ENCODE measurements around the gene CFC1.
"Not testable (repeated sequence)": the region's sequence is repeated elsewhere in the genome, so short reads cannot be mapped to it uniquely, and the experiment has no call there.

Gene CFC1

DNA sequence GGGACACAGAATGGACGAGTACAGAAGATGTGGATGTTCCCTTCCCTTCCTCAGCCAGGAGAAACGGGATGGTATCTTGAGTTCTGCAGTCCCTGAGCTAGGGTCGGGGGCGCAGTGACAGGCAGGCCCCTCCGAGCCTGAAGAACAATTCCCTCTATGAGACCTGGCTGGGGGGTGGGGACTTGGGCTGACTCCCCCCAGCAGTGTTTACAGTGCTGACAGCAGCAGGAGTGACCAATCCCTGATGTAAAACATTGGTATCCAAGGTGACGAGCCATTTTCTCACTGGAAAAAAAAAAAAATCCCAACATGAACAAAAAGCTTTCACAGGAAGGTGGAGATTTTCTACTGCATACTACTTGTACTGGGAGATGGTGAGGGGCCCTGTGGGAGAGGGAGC, at the start of gene CFC1:
TSS of gene CFC1 (minus strand) at position 183 of the 400 bp plus-strand sequence. CDS start 288 bp downstream, outside the sequence.
- not testable (repeated sequence) for H3K4me3 ChIP-seq (ENCODE audit: low read length in 2 of 2); H3K27ac ChIP-seq (ENCODE audit: low read depth in 2 of 2, low read length in 2 of 2); H3K9me3 ChIP-seq (ENCODE audit: control insufficient read depth in 2 of 2, low read length in 2 of 2); H3K36me3 ChIP-seq (ENCODE audit: control insufficient read depth in 2 of 2, insufficient read depth in 2 of 2, low read length in 2 of 2); H3K27me3 ChIP-seq (ENCODE audit: control insufficient read depth in 2 of 2, insufficient read depth in 2 of 2, low read length in 2 of 2); H3K9ac ChIP-seq (ENCODE audit: low read depth in 1 of 2, low read length in 2 of 2); H3K4me1 ChIP-seq (ENCODE audit: control insufficient read depth in 2 of 2, insufficient read depth in 2 of 2, low read length in 2 of 2)

DNA sequence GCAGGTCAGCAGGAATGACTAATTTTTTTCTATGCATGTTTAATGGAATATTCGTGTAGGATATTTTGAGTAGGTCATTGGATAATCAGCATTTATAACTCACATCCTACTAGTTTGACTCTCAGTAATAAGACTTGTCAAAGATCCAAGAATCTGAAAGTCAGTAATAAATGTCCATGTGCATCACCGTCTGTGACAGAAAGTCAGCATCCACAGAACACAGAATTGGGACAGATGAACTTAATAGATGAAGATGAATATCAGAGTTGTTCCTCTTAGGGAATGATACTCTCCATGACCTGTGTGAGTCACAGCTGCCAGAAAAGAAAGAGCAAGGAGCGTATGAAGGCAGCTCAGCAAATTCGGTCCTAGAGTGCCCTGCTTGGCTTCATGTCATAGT, 42.3 kb upstream of the CFC1 start:
- not testable (repeated sequence) for H3K27ac ChIP-seq (ENCODE audit: low read depth in 2 of 2, low read length in 2 of 2); H3K9ac ChIP-seq (ENCODE audit: low read depth in 1 of 2, low read length in 2 of 2); H3K4me3 ChIP-seq (ENCODE audit: low read length in 2 of 2); H3K9me3 ChIP-seq (ENCODE audit: control insufficient read depth in 2 of 2, low read length in 2 of 2); H3K36me3 ChIP-seq (ENCODE audit: control insufficient read depth in 2 of 2, insufficient read depth in 2 of 2, low read length in 2 of 2); H3K4me1 ChIP-seq (ENCODE audit: control insufficient read depth in 2 of 2, insufficient read depth in 2 of 2, low read length in 2 of 2); H3K27me3 ChIP-seq (ENCODE audit: control insufficient read depth in 2 of 2, insufficient read depth in 2 of 2, low read length in 2 of 2)

GRCh38 chr2:130638973-130639372, 39.6 kb upstream of the CFC1 start:
- not testable (repeated sequence) for H3K4me3 ChIP-seq (ENCODE audit: low read length in 2 of 2); H3K36me3 ChIP-seq (ENCODE audit: control insufficient read depth in 2 of 2, insufficient read depth in 2 of 2, low read length in 2 of 2); H3K27me3 ChIP-seq (ENCODE audit: control insufficient read depth in 2 of 2, insufficient read depth in 2 of 2, low read length in 2 of 2); H3K4me1 ChIP-seq (ENCODE audit: control insufficient read depth in 2 of 2, insufficient read depth in 2 of 2, low read length in 2 of 2); H3K27ac ChIP-seq (ENCODE audit: low read depth in 2 of 2, low read length in 2 of 2); H3K9ac ChIP-seq (ENCODE audit: low read depth in 1 of 2, low read length in 2 of 2); H3K9me3 ChIP-seq (ENCODE audit: control insufficient read depth in 2 of 2, low read length in 2 of 2)

GRCh38 chr2:130628784-130629475, 29.6 kb upstream of the CFC1 start:
- not testable (repeated sequence) for H3K27me3 ChIP-seq (ENCODE audit: control insufficient read depth in 2 of 2, insufficient read depth in 2 of 2, low read length in 2 of 2); H3K27ac ChIP-seq (ENCODE audit: low read depth in 2 of 2, low read length in 2 of 2); H3K9ac ChIP-seq (ENCODE audit: low read depth in 1 of 2, low read length in 2 of 2); H3K4me3 ChIP-seq (ENCODE audit: low read length in 2 of 2); H3K4me1 ChIP-seq (ENCODE audit: control insufficient read depth in 2 of 2, insufficient read depth in 2 of 2, low read length in 2 of 2); H3K9me3 ChIP-seq (ENCODE audit: control insufficient read depth in 2 of 2, low read length in 2 of 2); H3K36me3 ChIP-seq (ENCODE audit: control insufficient read depth in 2 of 2, insufficient read depth in 2 of 2, low read length in 2 of 2)

DNA sequence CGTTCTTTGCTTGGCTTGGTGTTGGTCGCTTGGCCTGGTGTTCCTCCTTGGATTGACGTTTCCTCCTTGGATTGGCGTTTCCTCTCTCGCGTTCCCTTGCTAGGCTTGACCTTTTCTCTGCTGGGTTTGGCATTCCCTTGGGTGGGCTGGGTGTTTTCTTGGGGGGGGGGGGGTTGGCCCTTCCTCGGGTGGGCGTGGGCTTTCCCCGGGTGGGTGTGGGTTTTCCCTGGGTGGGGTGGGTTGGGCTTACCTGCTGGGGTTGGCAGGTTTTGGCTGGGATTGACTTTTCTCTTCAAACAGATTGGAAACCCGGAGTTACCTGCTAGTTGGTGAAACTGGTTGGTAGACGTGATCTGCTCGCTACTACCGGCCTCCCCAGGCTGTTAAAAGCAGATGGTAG, 11.8 kb upstream of the CFC1 start, which contains the start of gene POTEJ:
TSS of gene POTEJ (plus strand) at position 301 of the 400 bp plus-strand sequence. CDS start at position 394, 93 bp downstream.
- not testable (repeated sequence) for H3K4me1 ChIP-seq (ENCODE audit: control insufficient read depth in 2 of 2, insufficient read depth in 2 of 2, low read length in 2 of 2); H3K9ac ChIP-seq (ENCODE audit: low read depth in 1 of 2, low read length in 2 of 2); H3K27ac ChIP-seq (ENCODE audit: low read depth in 2 of 2, low read length in 2 of 2); H3K27me3 ChIP-seq (ENCODE audit: control insufficient read depth in 2 of 2, insufficient read depth in 2 of 2, low read length in 2 of 2); H3K4me3 ChIP-seq (ENCODE audit: low read length in 2 of 2); H3K36me3 ChIP-seq (ENCODE audit: control insufficient read depth in 2 of 2, insufficient read depth in 2 of 2, low read length in 2 of 2); H3K9me3 ChIP-seq (ENCODE audit: control insufficient read depth in 2 of 2, low read length in 2 of 2)

- H3K4me3 ChIP-seq (ENCODE audit: low read length in 2 of 2); H3K9ac ChIP-seq (ENCODE audit: low read depth in 1 of 2, low read length in 2 of 2); H3K27me3 ChIP-seq (ENCODE audit: control insufficient read depth in 2 of 2, insufficient read depth in 2 of 2, low read length in 2 of 2); H3K9me3 ChIP-seq (ENCODE audit: control insufficient read depth in 2 of 2, low read length in 2 of 2); H3K4me1 ChIP-seq (ENCODE audit: control insufficient read depth in 2 of 2, insufficient read depth in 2 of 2, low read length in 2 of 2); H3K36me3 ChIP-seq (ENCODE audit: control insufficient read depth in 2 of 2, insufficient read depth in 2 of 2, low read length in 2 of 2); H3K27ac ChIP-seq (ENCODE audit: low read depth in 2 of 2, low read length in 2 of 2): not testable (repeated sequence)
These were observed 11.1 kb upstream of the CFC1 start for GRCh38 chr2:130610486-130610885.

DNA sequence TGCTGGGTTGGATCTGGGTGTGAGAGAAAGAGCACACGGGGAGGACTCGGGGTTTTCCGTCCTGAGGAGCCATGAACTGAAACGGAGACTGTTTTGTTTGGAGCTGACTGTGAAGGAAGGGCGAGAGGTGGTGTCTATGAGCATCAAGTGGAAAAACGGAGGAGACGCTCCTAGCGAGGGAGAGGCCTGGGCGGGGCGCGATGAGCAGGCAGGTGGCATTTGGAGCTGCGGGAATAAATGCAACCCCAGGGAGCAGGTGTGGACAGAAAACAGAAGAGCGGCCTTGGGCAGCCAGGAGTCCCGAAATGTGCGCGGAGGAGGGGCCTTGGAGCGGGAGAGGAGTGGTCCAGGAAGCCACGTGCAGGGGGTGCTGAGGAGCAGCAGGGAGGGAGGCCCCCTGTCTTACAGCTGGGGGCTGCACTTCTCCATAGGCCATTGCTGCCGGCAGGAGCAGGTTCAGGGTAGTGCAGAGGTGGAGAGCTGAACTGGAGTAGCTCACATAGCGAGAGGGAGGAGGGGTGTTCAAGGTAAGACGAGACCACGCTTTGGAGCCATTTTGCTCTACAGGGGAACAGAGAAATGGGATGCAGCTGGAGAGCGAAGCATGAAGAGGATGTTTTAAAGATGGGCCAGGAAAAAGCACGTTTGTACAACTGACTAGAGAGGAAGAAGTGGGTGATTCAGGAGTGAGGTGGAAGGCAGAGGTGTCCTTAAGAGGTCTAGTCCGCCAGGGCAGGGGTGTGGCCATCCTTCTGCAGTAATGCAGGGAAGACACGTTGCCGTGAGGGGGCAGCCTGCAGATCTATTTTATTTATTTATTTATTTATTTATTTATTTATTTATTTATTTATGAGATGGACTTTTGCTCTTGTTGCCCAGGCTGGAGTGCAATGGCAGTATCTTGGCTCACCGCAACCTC, 9.9 kb upstream of the CFC1 start:
- H3K27ac ChIP-seq (ENCODE audit: low read depth in 2 of 2, low read length in 2 of 2); H3K9ac ChIP-seq (ENCODE audit: low read depth in 1 of 2, low read length in 2 of 2); H3K27me3 ChIP-seq (ENCODE audit: control insufficient read depth in 2 of 2, insufficient read depth in 2 of 2, low read length in 2 of 2); H3K9me3 ChIP-seq (ENCODE audit: control insufficient read depth in 2 of 2, low read length in 2 of 2); H3K4me3 ChIP-seq (ENCODE audit: low read length in 2 of 2); H3K4me1 ChIP-seq (ENCODE audit: control insufficient read depth in 2 of 2, insufficient read depth in 2 of 2, low read length in 2 of 2); H3K36me3 ChIP-seq (ENCODE audit: control insufficient read depth in 2 of 2, insufficient read depth in 2 of 2, low read length in 2 of 2): not testable (repeated sequence)

GRCh38 chr2:130608276-130609001, 9.1 kb upstream of the CFC1 start:
- not testable (repeated sequence) for H3K9ac ChIP-seq (ENCODE audit: low read depth in 1 of 2, low read length in 2 of 2); H3K36me3 ChIP-seq (ENCODE audit: control insufficient read depth in 2 of 2, insufficient read depth in 2 of 2, low read length in 2 of 2); H3K4me1 ChIP-seq (ENCODE audit: control insufficient read depth in 2 of 2, insufficient read depth in 2 of 2, low read length in 2 of 2); H3K27me3 ChIP-seq (ENCODE audit: control insufficient read depth in 2 of 2, insufficient read depth in 2 of 2, low read length in 2 of 2); H3K27ac ChIP-seq (ENCODE audit: low read depth in 2 of 2, low read length in 2 of 2); H3K9me3 ChIP-seq (ENCODE audit: control insufficient read depth in 2 of 2, low read length in 2 of 2); H3K4me3 ChIP-seq (ENCODE audit: low read length in 2 of 2)

GRCh38 chr2:130601648-130602302, 2.4 kb upstream of the CFC1 start:
- H3K9me3 ChIP-seq (ENCODE audit: control insufficient read depth in 2 of 2, low read length in 2 of 2); H3K27ac ChIP-seq (ENCODE audit: low read depth in 2 of 2, low read length in 2 of 2); H3K9ac ChIP-seq (ENCODE audit: low read depth in 1 of 2, low read length in 2 of 2); H3K4me3 ChIP-seq (ENCODE audit: low read length in 2 of 2); H3K27me3 ChIP-seq (ENCODE audit: control insufficient read depth in 2 of 2, insufficient read depth in 2 of 2, low read length in 2 of 2); H3K36me3 ChIP-seq (ENCODE audit: control insufficient read depth in 2 of 2, insufficient read depth in 2 of 2, low read length in 2 of 2); H3K4me1 ChIP-seq (ENCODE audit: control insufficient read depth in 2 of 2, insufficient read depth in 2 of 2, low read length in 2 of 2): not testable (repeated sequence)

- H3K4me3 ChIP-seq (ENCODE audit: low read length in 2 of 2); H3K27ac ChIP-seq (ENCODE audit: low read depth in 2 of 2, low read length in 2 of 2); H3K9ac ChIP-seq (ENCODE audit: low read depth in 1 of 2, low read length in 2 of 2); H3K4me1 ChIP-seq (ENCODE audit: control insufficient read depth in 2 of 2, insufficient read depth in 2 of 2, low read length in 2 of 2); H3K36me3 ChIP-seq (ENCODE audit: control insufficient read depth in 2 of 2, insufficient read depth in 2 of 2, low read length in 2 of 2); H3K27me3 ChIP-seq (ENCODE audit: control insufficient read depth in 2 of 2, insufficient read depth in 2 of 2, low read length in 2 of 2); H3K9me3 ChIP-seq (ENCODE audit: control insufficient read depth in 2 of 2, low read length in 2 of 2): not testable (repeated sequence)
These were observed 551 bp upstream of the CFC1 start for GRCh38 chr2:130599926-130600325.
